HCT116 (cell line): Measurements from ENCODE around the gene S100P.
A peak's percentile ranks its signal among the peaks of the same experiment; 100 is the strongest.

Experiments
- CEBPB ChIP-seq: IDR thresholded peaks from 2 replicates; pipeline ENCODE4 v1.6.1; 2012; ENCODE audit warnings: low read depth
- ELF1 ChIP-seq: IDR thresholded peaks from 2 replicates; pipeline ENCODE4 v1.6.1; 2012; ENCODE audit warnings: low read depth, borderline replicate concordance
- EZH2 ChIP-seq: fragments of 200-600 bp; sonication (generic); IDR thresholded peaks from 2 replicates; pipeline ENCODE4 v1.6.1; 2017; ENCODE audit warnings: antibody characterized with exemption, mixed run types
- EZH2phosphoT487 ChIP-seq: fragments of 200-600 bp; IDR thresholded peaks from 2 replicates; pipeline ENCODE4 v1.6.1; 2018; ENCODE audit warnings: antibody characterized with exemption, borderline replicate concordance
- FOSL1 ChIP-seq: IDR thresholded peaks from 2 replicates; pipeline ENCODE4 v1.6.1; 2012; ENCODE audit warnings: low read depth
- JUND ChIP-seq: IDR thresholded peaks from 2 replicates; pipeline ENCODE4 v1.6.1; 2012
- MAX ChIP-seq: IDR thresholded peaks from 2 replicates; pipeline ENCODE4 v1.6.1; 2012
- POLR2A ChIP-seq: IDR thresholded peaks from 2 replicates; pipeline ENCODE4 v1.7.0; 2011; ENCODE audit warnings: borderline replicate concordance; ENCODE audit not compliant: insufficient read depth, insufficient read length; ENCODE audit errors: extremely low read depth
- POLR2AphosphoS5 ChIP-seq: IDR thresholded peaks from 2 replicates; pipeline ENCODE4 v1.6.1; 2011; ENCODE audit warnings: mild to moderate bottlenecking, low read depth, low read length, moderate library complexity
- REST ChIP-seq: IDR thresholded peaks from 2 replicates; pipeline ENCODE4 v1.6.1; 2012; ENCODE audit warnings: low read depth
- SIN3A ChIP-seq: IDR thresholded peaks from 2 replicates; pipeline ENCODE4 v1.6.1; 2012; ENCODE audit warnings: low read depth
- SRF ChIP-seq: IDR thresholded peaks from 2 replicates; pipeline ENCODE4 v1.6.1; 2012; ENCODE audit warnings: low read depth
- ZNF274 ChIP-seq: fragments of 200-500 bp; sonication (Bioruptor generic); IDR thresholded peaks from 2 replicates; pipeline ENCODE4 v1.6.1; 2014; ENCODE audit warnings: mild to moderate bottlenecking, low read depth, low read length, inconsistent platforms
- TF ChIP-seq, protein P1 (sequence below), 3 experiments: fragments of 200-600 bp in 1 of 3; sonication (generic) in 1 of 3; IDR thresholded peaks in 2 of 3; conservative IDR thresholded peaks in 1 of 3; 2 replicates each; pipeline ENCODE4 v1.5.1; 2012 to 2017; ENCODE audit warnings: low read depth in 2 of 3, low read length in 2 of 3, antibody characterized with exemption in 1 of 3, borderline replicate concordance in 1 of 3, control low read depth in 1 of 3, mild to moderate bottlenecking in 1 of 3, mixed read lengths in 1 of 3, mixed run types in 1 of 3, moderate library complexity in 1 of 3; ENCODE audit not compliant: insufficient read depth in 1 of 3

GRCh38 chr4:6688879-6689505 is 4.7 kb upstream of the S100P start:
- TF ChIP-seq CEBPB: no peak
- TF ChIP-seq, protein P1, sequence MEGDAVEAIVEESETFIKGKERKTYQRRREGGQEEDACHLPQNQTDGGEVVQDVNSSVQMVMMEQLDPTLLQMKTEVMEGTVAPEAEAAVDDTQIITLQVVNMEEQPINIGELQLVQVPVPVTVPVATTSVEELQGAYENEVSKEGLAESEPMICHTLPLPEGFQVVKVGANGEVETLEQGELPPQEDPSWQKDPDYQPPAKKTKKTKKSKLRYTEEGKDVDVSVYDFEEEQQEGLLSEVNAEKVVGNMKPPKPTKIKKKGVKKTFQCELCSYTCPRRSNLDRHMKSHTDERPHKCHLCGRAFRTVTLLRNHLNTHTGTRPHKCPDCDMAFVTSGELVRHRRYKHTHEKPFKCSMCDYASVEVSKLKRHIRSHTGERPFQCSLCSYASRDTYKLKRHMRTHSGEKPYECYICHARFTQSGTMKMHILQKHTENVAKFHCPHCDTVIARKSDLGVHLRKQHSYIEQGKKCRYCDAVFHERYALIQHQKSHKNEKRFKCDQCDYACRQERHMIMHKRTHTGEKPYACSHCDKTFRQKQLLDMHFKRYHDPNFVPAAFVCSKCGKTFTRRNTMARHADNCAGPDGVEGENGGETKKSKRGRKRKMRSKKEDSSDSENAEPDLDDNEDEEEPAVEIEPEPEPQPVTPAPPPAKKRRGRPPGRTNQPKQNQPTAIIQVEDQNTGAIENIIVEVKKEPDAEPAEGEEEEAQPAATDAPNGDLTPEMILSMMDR (IDR thresholded peaks at IDR 0.05 in 2 of 3, conservative IDR thresholded peaks at IDR 0.05 in 1 of 3; ENCODE audit: borderline replicate concordance in 1 of 3, insufficient read depth in 1 of 3, low read depth in 2 of 3, low read length in 2 of 3): no peak
- no peak for TF ChIP-seq MAX
- TF ChIP-seq POLR2A: no peak
- TF ChIP-seq POLR2AphosphoS5: peak; percentile 62
- TF ChIP-seq EZH2phosphoT487: no peak
- TF ChIP-seq ELF1: no peak
- TF ChIP-seq ZNF274: no peak
- no peak for TF ChIP-seq JUND
- TF ChIP-seq REST: no peak
- no peak for TF ChIP-seq EZH2
- TF ChIP-seq SRF: no peak
- no peak for TF ChIP-seq SIN3A
- no peak for TF ChIP-seq FOSL1
